SU-DHL-6 (cell line): ENCODE measurements around the gene TRIP10.

Experiments used
- H2AFZ ChIP-seq: fragments of 200-600 bp; sonication (generic); 2 replicates; pipeline ENCODE4 v1.6.1; 2014; ENCODE audit warnings: low read depth, mild to moderate bottlenecking, moderate library complexity, mixed read lengths, antibody characterized with exemption, low read length; ENCODE audit not compliant: severe bottlenecking
- H3F3A ChIP-seq: fragments of 200-600 bp; shearing (Covaris generic); 2 replicates; pipeline ENCODE4 v1.6.0; 2016; ENCODE audit warnings: antibody characterized with exemption, mild to moderate bottlenecking; ENCODE audit not compliant: insufficient read depth
- H3K27ac ChIP-seq: fragments of 200-600 bp; sonication (generic); 2 replicates; pipeline ENCODE4 v1.5.1; 2016; ENCODE audit warnings: low read depth, mild to moderate bottlenecking, low read length, moderate library complexity, mixed read lengths
- H3K27me3 ChIP-seq: fragments of 200-600 bp; sonication (generic), shearing (Covaris generic); 2 replicates; pipeline ENCODE4 v1.6.0; 2014; ENCODE audit warnings: mild to moderate bottlenecking, low read length
- H3K36me3 ChIP-seq: fragments of 200-600 bp; sonication (generic); 2 replicates; pipeline ENCODE4 v1.6.1; 2014; ENCODE audit warnings: mild to moderate bottlenecking, low read length, mixed read lengths
- H3K4me2 ChIP-seq: fragments of 300-600, 200-600 bp; shearing (Covaris generic), sonication (generic); 2 replicates; pipeline ENCODE4 v1.6.0; 2014; ENCODE audit warnings: low read length, low read depth, mild to moderate bottlenecking; ENCODE audit not compliant: poor library complexity, severe bottlenecking
- H3K4me3 ChIP-seq: fragments of 200-600 bp; sonication (generic); 2 replicates; pipeline ENCODE4 v1.5.1; 2014; ENCODE audit warnings: antibody characterized with exemption, low read length, mild to moderate bottlenecking, mixed read lengths; ENCODE audit not compliant: insufficient read depth, poor library complexity, severe bottlenecking
- H3K79me2 ChIP-seq: fragments of 200-600 bp; sonication (generic); 2 replicates; pipeline ENCODE4 v1.6.1; 2014; ENCODE audit warnings: mild to moderate bottlenecking, low read length, moderate library complexity; ENCODE audit not compliant: insufficient read depth
- H3K9ac ChIP-seq: fragments of 200-600 bp; sonication (generic); 2 replicates; pipeline ENCODE4 v1.7.0; 2014; ENCODE audit warnings: mild to moderate bottlenecking, low read length
- H3K9me2 ChIP-seq: fragments of 200-600 bp; sonication (generic); replicated peaks from 2 replicates; pipeline ENCODE4 v1.6.1; 2014; ENCODE audit warnings: low read length; ENCODE audit not compliant: insufficient read depth
- H3K9me3 ChIP-seq: fragments of 200-600 bp; sonication (generic); 2 replicates; pipeline ENCODE4 v1.6.1; 2014; ENCODE audit warnings: low read length, mixed read lengths; ENCODE audit not compliant: insufficient read depth
- H4K20me1 ChIP-seq: fragments of 200-600 bp; sonication (generic); 2 replicates; pipeline ENCODE4 v1.6.1; 2014; ENCODE audit warnings: low read depth, mild to moderate bottlenecking, antibody characterized with exemption, low read length, moderate library complexity, mixed read lengths
- EZH2phosphoT487 ChIP-seq: fragments of 200-600 bp; sonication (generic), shearing (Covaris generic); conservative IDR thresholded peaks from 2 replicates; pipeline ENCODE4 v1.6.1; 2018; ENCODE audit warnings: mild to moderate bottlenecking, antibody characterized with exemption, low read length, moderate library complexity, mixed read lengths
- TF ChIP-seq, protein P1 (sequence below): fragments of 200-600 bp; sonication (generic); IDR thresholded peaks from one replicate; pipeline ENCODE4 v1.5.1; 2017; ENCODE audit warnings: antibody characterized with exemption, mild to moderate bottlenecking, low read length, moderate library complexity; ENCODE audit not compliant: insufficient read depth, poor library complexity, severe bottlenecking

The TRIP10 gene

GRCh38 chr19:6739390-6739882 lies at the start of gene TRIP10:
Gene TRIP10, plus strand, starts transcription at chr19:6739680. Its CDS starts 82 bp downstream, at chr19:6739762.
- peak within 1 kb of the TSS; percentile 55 for H2AFZ ChIP-seq

GRCh38 chr19:6690160-6690885 lies 49.2 kb upstream of the TRIP10 start:
- peaks cover 5% of the 10 kb centered on the region; the same call in 1 of the 2 replicates for H3K9me3 ChIP-seq
- no peaks in the 10 kb centered on the region for H3K27me3 ChIP-seq
- H3F3A ChIP-seq, result no peaks in the 10 kb centered on the region
- H2AFZ ChIP-seq, result no peak overlapping the region
- no peak overlapping the region for H3K4me3 ChIP-seq
- no peaks in the 10 kb centered on the region for H3K9me2 ChIP-seq
- H3K79me2 ChIP-seq, result no peaks in the 10 kb centered on the region
- TF ChIP-seq, protein P1, sequence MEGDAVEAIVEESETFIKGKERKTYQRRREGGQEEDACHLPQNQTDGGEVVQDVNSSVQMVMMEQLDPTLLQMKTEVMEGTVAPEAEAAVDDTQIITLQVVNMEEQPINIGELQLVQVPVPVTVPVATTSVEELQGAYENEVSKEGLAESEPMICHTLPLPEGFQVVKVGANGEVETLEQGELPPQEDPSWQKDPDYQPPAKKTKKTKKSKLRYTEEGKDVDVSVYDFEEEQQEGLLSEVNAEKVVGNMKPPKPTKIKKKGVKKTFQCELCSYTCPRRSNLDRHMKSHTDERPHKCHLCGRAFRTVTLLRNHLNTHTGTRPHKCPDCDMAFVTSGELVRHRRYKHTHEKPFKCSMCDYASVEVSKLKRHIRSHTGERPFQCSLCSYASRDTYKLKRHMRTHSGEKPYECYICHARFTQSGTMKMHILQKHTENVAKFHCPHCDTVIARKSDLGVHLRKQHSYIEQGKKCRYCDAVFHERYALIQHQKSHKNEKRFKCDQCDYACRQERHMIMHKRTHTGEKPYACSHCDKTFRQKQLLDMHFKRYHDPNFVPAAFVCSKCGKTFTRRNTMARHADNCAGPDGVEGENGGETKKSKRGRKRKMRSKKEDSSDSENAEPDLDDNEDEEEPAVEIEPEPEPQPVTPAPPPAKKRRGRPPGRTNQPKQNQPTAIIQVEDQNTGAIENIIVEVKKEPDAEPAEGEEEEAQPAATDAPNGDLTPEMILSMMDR, result no peak
- no peak for TF ChIP-seq EZH2phosphoT487
- no peaks in the 10 kb centered on the region for H4K20me1 ChIP-seq
- H3K36me3 ChIP-seq, result no peaks in the 10 kb centered on the region
- H3K27ac ChIP-seq, result no peak overlapping the region
- no peak overlapping the region for H3K4me2 ChIP-seq
- H3K9ac ChIP-seq, result no peak overlapping the region

More at GRCh38 chr19:6739390-6739882, at the start of gene TRIP10:
- Histone ChIP-seq H3K27ac (peak within 1 kb of the TSS; percentile 70), H3K79me2 (peaks cover 5% of the 10 kb centered on the region; the same call in 1 of the 2 replicates), H3F3A (peaks cover 27% of the 10 kb centered on the region), H3K9me3 (no peaks in the 10 kb centered on the region), H3K9me2 (no peaks in the 10 kb centered on the region), H3K36me3 (no peaks in the 10 kb centered on the region), H3K4me2 (peak within 1 kb of the TSS; percentile 86), H4K20me1 (no peaks in the 10 kb centered on the region), H3K9ac (peak within 1 kb of the TSS; percentile 70), H3K4me3 (peak within 1 kb of the TSS; percentile 79), H3K27me3 (no peaks in the 10 kb centered on the region)
- no peak for TF ChIP-seq EZH2phosphoT487

GRCh38 chr19:6691342-6691741 lies 48.1 kb upstream of the TRIP10 start:
- no peaks in the 10 kb centered on the region for H3K9me2 ChIP-seq
- H3K9me3 ChIP-seq, result peaks cover 5% of the 10 kb centered on the region; the same call in 1 of the 2 replicates
- H3F3A ChIP-seq, result no peaks in the 10 kb centered on the region
- no peak for TF ChIP-seq EZH2phosphoT487
- TF ChIP-seq, protein P1, result no peak
- no peak overlapping the region for H3K27ac ChIP-seq
- no peak overlapping the region for H3K4me3 ChIP-seq
- H3K9ac ChIP-seq, result no peak overlapping the region
- no peaks in the 10 kb centered on the region for H3K79me2 ChIP-seq
- H3K36me3 ChIP-seq, result no peaks in the 10 kb centered on the region
- no peaks in the 10 kb centered on the region for H4K20me1 ChIP-seq
- no peaks in the 10 kb centered on the region for H3K27me3 ChIP-seq
- H2AFZ ChIP-seq, result no peak overlapping the region
- no peak overlapping the region for H3K4me2 ChIP-seq

GRCh38 chr19:6692027-6692426 lies 47.5 kb upstream of the TRIP10 start:
- Histone ChIP-seq H3K9me3 (peaks cover 5% of the 10 kb centered on the region; the same call in 1 of the 2 replicates), H4K20me1 (no peaks in the 10 kb centered on the region), H3K36me3 (no peaks in the 10 kb centered on the region), H3K79me2 (no peaks in the 10 kb centered on the region), H3K4me2 (no peak overlapping the region), H3K27me3 (no peaks in the 10 kb centered on the region), H3K9ac (no peak overlapping the region), H3K27ac (no peak overlapping the region), H3K4me3 (no peak overlapping the region), H3K9me2 (no peaks in the 10 kb centered on the region), H2AFZ (no peak overlapping the region), H3F3A (no peaks in the 10 kb centered on the region)
- TF ChIP-seq EZH2phosphoT487, result no peak
- TF ChIP-seq, protein P1, result no peak
